Neural cell (in vitro differentiated cells): ENCODE data around the gene DGKI. TPM values are rescaled to one million over a fixed set of nuclear protein-coding genes. Genes with fewer than 3 reads are reported as not detected.

ENCODE experiments used
- H2AFZ ChIP-seq: fragments of 200-600, 300-800 bp; sonication (generic), shearing (Covaris generic); 2 replicates; pipeline ENCODE4 v1.6.0; 2014; ENCODE audit warnings: low read depth, mild to moderate bottlenecking, antibody characterized with exemption, low read length, moderate library complexity
- H3F3A ChIP-seq: fragments of 200-600 bp; shearing (Covaris generic); 2 replicates; pipeline ENCODE4 v1.6.1; 2016; ENCODE audit warnings: mild to moderate bottlenecking, moderate library complexity, mixed read lengths, antibody characterized with exemption, low read length; ENCODE audit not compliant: insufficient read depth, poor library complexity, severe bottlenecking
- H3K27ac ChIP-seq: fragments of 200-600, 300-800 bp; sonication (generic), shearing (Covaris generic); 2 replicates; pipeline ENCODE4 v1.5.1; 2014; ENCODE audit warnings: mild to moderate bottlenecking, low read length, moderate library complexity
- H3K27me3 ChIP-seq: fragments of 300-800, 200-600 bp; sonication (generic), shearing (Covaris generic); 2 replicates; pipeline ENCODE4 v1.6.0; 2014; ENCODE audit warnings: mild to moderate bottlenecking, low read depth, low read length, moderate library complexity; ENCODE audit not compliant: insufficient read depth
- H3K36me3 ChIP-seq: fragments of 300-800, 200-600 bp; sonication (generic), shearing (Covaris generic); 2 replicates; pipeline ENCODE4 v1.5.1; 2014; ENCODE audit warnings: mild to moderate bottlenecking, antibody characterized with exemption, low read length, moderate library complexity; ENCODE audit not compliant: insufficient read depth
- H3K4me2 ChIP-seq: fragments of 300-800, 200-600 bp; sonication (generic), shearing (Covaris generic); 2 replicates; pipeline ENCODE4 v1.6.0; 2014; ENCODE audit warnings: mild to moderate bottlenecking, low read length
- H3K4me3 ChIP-seq: fragments of 300-800, 200-600 bp; sonication (generic), shearing (Covaris generic); 2 replicates; pipeline ENCODE4 v1.5.1; 2014; ENCODE audit warnings: mild to moderate bottlenecking, low read length, moderate library complexity
- H3K79me2 ChIP-seq: fragments of 200-600 bp; shearing (Covaris generic); replicated peaks from 2 replicates; pipeline ENCODE4 v1.6.0; 2014; ENCODE audit warnings: mild to moderate bottlenecking, low read length, moderate library complexity; ENCODE audit not compliant: insufficient read depth
- H3K9ac ChIP-seq: fragments of 300-800, 200-600 bp; sonication (generic), shearing (Covaris generic); 2 replicates; pipeline ENCODE4 v1.6.1; 2016; ENCODE audit warnings: mild to moderate bottlenecking, low read length, mixed read lengths
- H3K9me2 ChIP-seq: fragments of 200-600 bp; shearing (Covaris generic); 2 replicates; pipeline ENCODE4 v1.6.1; 2016; ENCODE audit warnings: mild to moderate bottlenecking, low read length, mixed read lengths; ENCODE audit not compliant: insufficient read depth
- H3K9me3 ChIP-seq: fragments of 200-600, 300-800 bp; sonication (generic), shearing (Covaris generic); 2 replicates; pipeline ENCODE4 v1.6.1; 2016; ENCODE audit warnings: mild to moderate bottlenecking, mixed run types, low read length, moderate library complexity, mixed read lengths
- H4K20me1 ChIP-seq: fragments of 200-600 bp; shearing (Covaris generic); 2 replicates; pipeline ENCODE4 v1.6.1; 2016; ENCODE audit warnings: mild to moderate bottlenecking, mixed run types; ENCODE audit not compliant: insufficient read depth
- CTCF ChIP-seq: fragments of 450-650 bp; IDR thresholded peaks from 2 replicates; pipeline ENCODE4 v1.5.1; 2014; ENCODE audit warnings: antibody characterized with exemption, mild to moderate bottlenecking, moderate library complexity; ENCODE audit not compliant: poor library complexity, severe bottlenecking
- EP300 ChIP-seq: fragments of 450-650 bp; conservative IDR thresholded peaks from 2 replicates; pipeline ENCODE4 v1.6.1; 2014; ENCODE audit warnings: antibody characterized with exemption, mild to moderate bottlenecking, moderate library complexity; ENCODE audit not compliant: poor library complexity, severe bottlenecking
- EZH2 ChIP-seq: fragments of 200-600, 300-800 bp; shearing (Covaris generic), sonication (generic); IDR thresholded peaks from 2 replicates; pipeline ENCODE4 v1.6.1; 2014; ENCODE audit warnings: antibody characterized with exemption, low read length, borderline replicate concordance, mild to moderate bottlenecking; ENCODE audit not compliant: insufficient read depth, poor library complexity, severe bottlenecking
- MXI1 ChIP-seq: fragments of 450-650 bp; conservative IDR thresholded peaks from 2 replicates; pipeline ENCODE4 v1.6.1; 2014; ENCODE audit warnings: antibody characterized with exemption, mild to moderate bottlenecking; ENCODE audit not compliant: poor library complexity, severe bottlenecking
- POLR2AphosphoS5 ChIP-seq: IDR thresholded peaks from 2 replicates; pipeline ENCODE4 v1.6.1; 2012
- RAD21 ChIP-seq: fragments of 450-650 bp; conservative IDR thresholded peaks from 2 replicates; pipeline ENCODE4 v1.6.1; 2014; ENCODE audit warnings: antibody characterized with exemption, mild to moderate bottlenecking, moderate library complexity
- REST ChIP-seq: IDR thresholded peaks from 2 replicates; pipeline ENCODE4 v1.6.1; 2012; ENCODE audit warnings: borderline replicate concordance
- SMC3 ChIP-seq: fragments of 450-650 bp; conservative IDR thresholded peaks from 2 replicates; pipeline ENCODE4 v1.6.1; 2014; ENCODE audit warnings: antibody characterized with exemption, mild to moderate bottlenecking, moderate library complexity; ENCODE audit not compliant: poor library complexity
- TAF1 ChIP-seq: IDR thresholded peaks from 2 replicates; pipeline ENCODE4 v1.6.1; 2012; ENCODE audit warnings: low read depth
- polyA plus RNA-seq: library from polyadenylated mRNA; depleted of rRNA; stranded (reverse); fragments of >200 nt; gene quantifications from 2 replicates; pipeline ENCODE4 v1.2.3, GENCODE V29; 2014

DGKI gene
- polyA plus RNA-seq, 1 donor from 2014 or later, result 15.8 TPM

DNA sequence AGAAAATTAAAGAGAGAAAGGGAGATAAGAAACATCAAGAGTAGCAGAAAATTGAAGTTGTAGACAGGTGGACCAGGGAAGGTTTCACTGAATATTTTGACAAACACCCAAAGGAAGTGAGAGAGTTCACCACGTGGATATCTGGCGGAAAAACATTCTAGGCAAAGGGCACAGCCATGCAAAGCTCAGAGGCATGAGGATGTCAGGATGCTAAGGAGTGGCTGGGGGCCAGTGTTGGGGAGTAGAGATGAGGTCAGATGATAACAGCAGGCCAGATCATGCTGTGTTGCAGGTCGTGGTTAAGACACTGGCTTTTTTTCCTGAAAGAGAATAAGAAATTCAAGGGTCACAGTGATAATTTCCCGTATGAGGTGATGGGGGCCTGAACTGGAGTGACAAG is 181.9 kb downstream of the DGKI start:
- no peaks in the 10 kb centered on the region for H3K9me2 ChIP-seq
- no peak overlapping the region for H3K4me3 ChIP-seq
- H3K4me2 ChIP-seq, result no peak overlapping the region
- no peak for TF ChIP-seq SMC3
- TF ChIP-seq CTCF, result no peak
- TF ChIP-seq REST, result no peak
- no peak for TF ChIP-seq EP300
- TF ChIP-seq EZH2, result no peak
- TF ChIP-seq MXI1, result no peak
- no peak for TF ChIP-seq TAF1
- TF ChIP-seq RAD21, result no peak
- TF ChIP-seq POLR2AphosphoS5, result no peak
- H3K9me3 ChIP-seq, result no peaks in the 10 kb centered on the region
- H3K27me3 ChIP-seq, result no peaks in the 10 kb centered on the region
- H3K27ac ChIP-seq, result no peak overlapping the region
- H3K79me2 ChIP-seq, result no peaks in the 10 kb centered on the region
- H2AFZ ChIP-seq, result no peak overlapping the region
- H4K20me1 ChIP-seq, result no peaks in the 10 kb centered on the region
- H3K9ac ChIP-seq, result no peak overlapping the region
- no peaks in the 10 kb centered on the region for H3F3A ChIP-seq
- H3K36me3 ChIP-seq, result no peaks in the 10 kb centered on the region

DNA sequence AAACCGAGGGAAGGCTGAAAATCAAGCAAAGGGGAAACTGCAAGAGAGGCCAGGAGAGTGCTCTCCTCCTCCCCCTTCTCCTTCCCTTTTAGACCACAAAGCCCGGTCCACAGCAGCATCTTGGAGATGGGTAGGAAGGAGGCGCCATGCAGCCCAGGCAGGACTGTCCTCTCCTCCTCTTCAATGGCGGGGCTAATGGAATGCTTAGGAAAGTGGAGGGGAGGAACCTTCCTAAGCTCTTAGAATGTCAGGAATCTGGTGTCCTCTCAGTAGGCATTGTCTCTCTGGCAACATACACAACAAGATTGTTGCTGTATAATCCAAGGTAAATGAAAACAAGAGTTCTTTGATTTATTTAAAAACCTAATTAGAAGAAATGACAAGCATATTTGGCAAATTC is 185.1 kb downstream of the DGKI start:
- Histone ChIP-seq H3K4me2 (no peak overlapping the region), H3K9me2 (no peaks in the 10 kb centered on the region), H4K20me1 (no peaks in the 10 kb centered on the region), H3K4me3 (no peak overlapping the region), H3K27me3 (no peaks in the 10 kb centered on the region), H3K27ac (no peak overlapping the region), H3K9me3 (no peaks in the 10 kb centered on the region), H2AFZ (no peak overlapping the region), H3K36me3 (no peaks in the 10 kb centered on the region), H3K9ac (no peak overlapping the region), H3K79me2 (no peaks in the 10 kb centered on the region), H3F3A (no peaks in the 10 kb centered on the region)
- TF ChIP-seq EP300 (no peak), SMC3 (no peak), MXI1 (no peak), TAF1 (no peak), CTCF (no peak), REST (no peak), POLR2AphosphoS5 (no peak), EZH2 (no peak), RAD21 (no peak)
